ENCODE results near the gene LRRC14B.

- TF ChIP-seq CTCF (conservative IDR thresholded peaks at IDR 0.05; ENCODE audit: low read depth, low read length): no peak
- no peak for TF ChIP-seq EZH2phosphoT487 (IDR thresholded peaks at IDR 0.05; ENCODE audit: borderline replicate concordance, low read length)
Measured at GRCh38 chr5:164244-164643, 27.1 kb upstream of the LRRC14B start.

All from PC-3 (cell line).